HG02885 (cell line): ENCODE data around the gene GNG7.
"Not testable (repeated sequence)": the region's sequence is repeated elsewhere in the genome, so short reads cannot be mapped to it uniquely, and the experiment has no call there.

ENCODE experiments used
- ATAC-seq: cut with Tn5 transposase; IDR thresholded peaks from one replicate; pipeline ENCODE4 v1.9.1; 2021; ENCODE audit warnings: mild to moderate bottlenecking; ENCODE audit not compliant: unreplicated experiment, poor library complexity

The GNG7 gene

GRCh38 chr19:2714531-2715269 lies 12.2 kb upstream of the GNG7 start:
- no peak for ATAC-seq

GRCh38 chr19:2714102-2714501 lies 11.6 kb upstream of the GNG7 start:
- not testable (repeated sequence) for ATAC-seq

- not testable (repeated sequence) for ATAC-seq
Measured at GRCh38 chr19:2713170-2713569, 10.7 kb upstream of the GNG7 start.

DNA sequence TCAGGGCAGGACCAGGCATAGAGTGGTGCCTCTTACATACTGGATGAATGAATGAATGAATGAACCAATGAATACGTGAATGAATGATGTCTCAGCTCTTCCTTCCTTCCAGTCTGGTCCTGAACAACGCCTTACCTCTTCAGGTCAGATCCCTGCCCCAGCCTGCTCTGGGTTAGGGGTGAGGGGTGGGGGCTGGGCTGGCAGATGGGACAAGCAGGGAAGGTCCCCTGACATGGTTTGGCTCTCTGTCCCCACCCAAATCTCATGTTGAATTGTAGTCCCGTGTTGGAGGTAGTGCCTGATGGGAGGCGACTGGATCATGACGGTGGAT lies 9.3 kb upstream of the GNG7 start:
- ATAC-seq = no peak

GRCh38 chr19:2711172-2711874 lies 8.8 kb upstream of the GNG7 start:
- no peak for ATAC-seq

DNA sequence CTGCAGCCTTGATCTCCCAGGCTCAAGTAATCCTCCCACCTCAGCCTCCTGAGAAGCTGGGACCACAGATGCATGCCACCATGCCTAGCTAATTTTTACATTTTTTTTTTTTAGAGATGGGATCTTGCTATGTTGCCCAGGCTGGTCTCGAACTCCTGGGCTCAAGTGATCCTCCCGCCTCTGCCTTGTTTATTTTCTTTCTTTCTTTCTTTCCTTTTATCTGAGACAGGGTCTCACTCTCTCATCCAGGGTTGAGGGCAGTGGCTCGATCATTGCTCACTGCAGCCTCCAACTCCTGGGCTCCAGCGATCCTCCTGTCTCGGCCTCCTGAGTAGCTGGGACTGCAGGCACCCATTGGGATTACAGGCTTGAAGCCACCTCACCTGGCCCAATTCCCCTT lies 3.8 kb upstream of the GNG7 start:
- ATAC-seq = no peak

DNA sequence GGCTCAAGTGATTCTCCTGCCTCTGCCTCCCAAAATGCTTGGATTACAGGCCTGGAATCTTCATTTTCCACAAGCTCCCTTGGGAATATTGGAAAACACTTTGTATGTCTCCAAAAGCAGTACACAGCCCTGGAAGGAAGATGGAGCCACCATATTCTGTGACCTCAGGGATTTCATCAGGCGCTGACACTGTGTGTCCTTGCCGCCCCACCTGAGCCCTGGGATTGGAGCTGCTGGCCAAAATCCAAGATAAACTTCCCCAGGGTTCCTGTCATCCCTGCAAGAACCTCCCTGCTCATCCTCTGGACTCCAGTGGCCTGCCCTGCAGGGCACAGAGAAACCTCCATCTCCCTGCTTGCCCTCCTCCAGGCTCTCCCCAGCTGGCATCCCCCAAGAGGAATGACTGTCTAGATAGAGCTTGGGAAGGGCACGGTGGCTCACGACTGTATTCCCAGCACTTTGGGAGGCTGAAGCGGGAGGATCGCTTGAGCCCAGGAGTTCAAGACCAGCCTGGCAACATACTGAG lies 1.3 kb upstream of the GNG7 start:
- ATAC-seq = no peak

GRCh38 chr19:2703077-2703437 lies 563 bp upstream of the GNG7 start:
- no peak for ATAC-seq

- ATAC-seq = no peak
Measured at GRCh38 chr19:2701361-2702169, 929 bp downstream of the GNG7 start.

DNA sequence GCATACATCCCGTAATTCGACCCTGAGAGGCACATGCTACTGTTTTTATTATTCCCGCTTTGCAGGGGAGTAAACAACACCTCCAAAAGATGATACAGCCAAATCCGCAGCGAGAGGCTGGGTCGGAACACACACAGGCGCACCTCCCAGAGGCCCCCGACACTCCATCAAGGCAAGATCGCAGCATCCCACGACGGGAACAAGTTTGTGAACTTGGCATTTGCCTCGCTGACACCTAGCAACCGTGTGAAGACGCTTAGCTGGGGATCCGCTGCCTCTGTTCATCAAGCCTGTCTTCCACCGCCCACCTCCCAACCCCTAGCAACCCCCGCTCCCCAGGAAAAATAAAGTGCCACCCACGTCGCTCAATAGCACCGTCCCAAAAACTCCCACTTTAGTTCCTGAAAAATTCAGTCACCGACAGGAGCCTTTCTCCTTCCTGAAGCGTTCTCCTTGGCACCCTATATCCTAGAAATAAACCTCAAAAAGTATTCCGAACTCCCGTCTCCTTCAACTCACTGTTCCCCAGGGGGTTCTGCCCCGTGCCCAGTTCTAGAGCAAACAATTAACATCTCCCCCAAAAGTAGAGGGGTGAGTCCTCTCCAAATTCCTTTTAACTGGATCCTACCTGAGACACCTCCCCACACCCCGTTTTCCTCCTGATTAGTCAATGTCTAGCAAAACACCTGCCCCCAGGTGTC lies 1.7 kb downstream of the GNG7 start:
- no peak for ATAC-seq

- no peak for ATAC-seq
Measured at GRCh38 chr19:2699413-2700140, 2.9 kb downstream of the GNG7 start.

DNA sequence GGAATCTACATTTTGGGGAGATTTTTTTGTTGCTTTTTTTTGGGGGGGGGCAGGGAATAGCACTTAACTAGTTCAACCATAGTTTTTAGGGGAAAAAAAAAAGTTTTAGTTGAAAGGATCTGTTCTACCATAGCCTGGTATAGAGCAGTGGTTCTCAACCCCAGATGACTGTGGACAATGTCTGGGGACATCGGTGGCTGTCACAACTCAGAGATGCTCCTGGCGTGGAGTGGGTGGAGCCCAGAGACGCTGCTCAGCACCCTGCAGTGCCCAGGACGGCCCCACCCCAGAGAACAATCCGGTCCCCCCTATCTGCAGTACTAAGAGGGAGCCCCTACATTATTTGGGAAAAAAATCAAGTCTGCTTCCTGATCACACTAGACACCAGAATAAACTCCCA lies 8.3 kb downstream of the GNG7 start:
- ATAC-seq = no peak

DNA sequence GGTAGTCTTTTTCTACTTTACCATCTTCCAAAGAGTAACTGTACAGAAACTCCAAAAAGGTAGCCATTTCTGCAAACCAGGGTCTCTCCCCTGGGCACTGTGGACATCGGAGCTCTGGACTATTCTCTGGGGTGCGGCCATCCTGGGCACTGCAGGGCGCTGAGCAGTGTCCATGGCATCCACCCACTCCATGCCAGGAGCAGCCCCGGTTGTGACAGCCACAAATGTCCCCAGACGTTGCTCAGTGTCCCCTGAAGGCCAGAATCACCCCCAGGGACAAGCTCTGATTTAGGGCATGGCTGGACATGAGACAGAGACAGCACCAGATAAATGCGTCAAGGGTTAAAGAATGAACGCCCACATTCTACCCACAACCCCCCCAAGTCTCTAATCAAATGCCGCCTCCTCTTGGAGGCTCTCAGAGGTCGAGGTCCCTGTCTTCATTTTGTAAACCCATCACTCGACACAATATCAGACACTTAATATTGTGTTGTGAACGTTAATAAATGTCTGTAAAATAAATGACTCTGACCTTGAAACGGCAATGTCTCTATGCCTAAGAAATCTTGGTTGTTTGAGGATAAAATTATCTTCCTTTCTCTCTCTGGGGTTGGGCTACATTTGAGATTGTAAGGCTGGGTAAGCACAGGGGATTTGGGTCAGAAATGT lies 8.9 kb downstream of the GNG7 start:
- ATAC-seq = no peak

GRCh38 chr19:2691951-2692350 lies 10.5 kb downstream of the GNG7 start:
- ATAC-seq = no peak

- ATAC-seq = no peak
Measured at GRCh38 chr19:2690856-2691255, 11.6 kb downstream of the GNG7 start.

DNA sequence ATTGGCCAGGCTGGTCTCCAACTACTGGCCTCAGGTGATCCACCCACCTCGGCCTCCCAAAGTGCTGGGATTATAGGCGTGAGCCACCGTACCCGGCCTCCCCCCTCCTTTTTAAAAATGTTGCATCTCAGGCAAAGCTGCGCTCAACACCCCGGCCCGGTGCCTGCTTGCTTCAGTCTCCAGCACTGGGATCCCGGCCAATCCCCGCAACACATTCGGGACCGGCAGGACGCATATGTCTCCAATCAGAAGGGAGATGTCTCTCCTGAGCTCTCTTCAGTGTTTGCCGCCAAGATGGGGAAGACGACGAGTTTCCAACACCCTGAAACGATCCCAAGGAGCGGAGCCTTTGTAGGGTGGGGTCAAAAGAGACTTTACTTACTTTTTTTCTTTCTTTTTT lies 16.1 kb downstream of the GNG7 start:
- ATAC-seq = no peak

- ATAC-seq = no peak
Measured at GRCh38 chr19:2685204-2685704, 17.2 kb downstream of the GNG7 start.

- no peak for ATAC-seq
Measured at GRCh38 chr19:2683430-2684003, 19.0 kb downstream of the GNG7 start.

DNA sequence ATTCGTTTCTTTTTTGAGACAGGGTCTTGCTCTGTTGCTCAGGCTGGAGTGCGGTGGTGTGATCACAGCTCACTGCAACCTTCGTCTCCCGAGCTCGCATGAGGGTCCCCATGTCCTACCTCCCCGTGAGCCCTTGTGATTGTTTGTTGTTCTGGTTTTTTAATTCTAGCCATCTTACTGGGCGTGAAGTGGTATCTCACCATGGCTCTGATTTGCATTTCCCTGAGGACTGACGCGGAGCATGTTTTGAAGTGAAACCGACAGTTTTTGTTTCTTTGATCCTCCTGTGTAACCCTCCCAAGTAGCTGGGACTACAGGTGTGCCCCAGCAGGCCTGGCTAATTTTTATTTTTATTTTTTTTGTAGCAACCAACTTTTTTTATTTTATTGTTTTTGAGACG lies 21.7 kb downstream of the GNG7 start:
- ATAC-seq = no peak
